GM03348 (cell line): ENCODE data around the gene GPR137B.

Experiments used
- DNase-seq: peaks from one replicate; pipeline ENCODE4 v3.0.0; 2012; ENCODE audit warnings: low spot score

Gene GPR137B

DNA sequence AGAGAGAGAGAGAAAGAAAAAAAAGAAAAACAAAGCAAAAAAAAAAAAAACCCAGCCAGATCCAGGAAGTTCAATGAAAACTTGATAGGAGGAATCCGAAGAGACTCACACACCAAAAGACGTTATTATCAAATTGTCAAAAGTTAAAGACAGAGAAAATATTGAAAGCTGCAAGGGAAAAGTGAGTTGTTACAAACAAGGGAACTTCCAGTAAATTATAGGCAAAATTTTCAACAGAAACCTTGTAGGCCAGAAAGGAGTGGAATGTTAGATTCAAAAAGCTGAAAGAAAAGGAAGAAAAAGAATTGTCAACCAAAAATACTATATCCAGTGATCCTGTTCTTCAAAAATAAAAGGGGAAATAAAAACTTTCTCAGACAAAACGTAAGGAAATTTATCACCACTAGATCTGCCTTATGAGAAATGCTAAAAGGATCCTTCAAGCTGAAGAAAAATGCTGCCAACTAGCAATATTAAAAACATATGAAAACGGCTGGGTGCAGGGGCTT lies 115.8 kb downstream of the GPR137B start:
- DNase-seq = no peak
